GF-D8 (cell line): ENCODE data around the gene NYAP2.

Experiments
- DNase-seq: peaks from one replicate; lab custom pipeline; 2025; lab: John Stamatoyannopoulos, UW

The NYAP2 gene

DNA sequence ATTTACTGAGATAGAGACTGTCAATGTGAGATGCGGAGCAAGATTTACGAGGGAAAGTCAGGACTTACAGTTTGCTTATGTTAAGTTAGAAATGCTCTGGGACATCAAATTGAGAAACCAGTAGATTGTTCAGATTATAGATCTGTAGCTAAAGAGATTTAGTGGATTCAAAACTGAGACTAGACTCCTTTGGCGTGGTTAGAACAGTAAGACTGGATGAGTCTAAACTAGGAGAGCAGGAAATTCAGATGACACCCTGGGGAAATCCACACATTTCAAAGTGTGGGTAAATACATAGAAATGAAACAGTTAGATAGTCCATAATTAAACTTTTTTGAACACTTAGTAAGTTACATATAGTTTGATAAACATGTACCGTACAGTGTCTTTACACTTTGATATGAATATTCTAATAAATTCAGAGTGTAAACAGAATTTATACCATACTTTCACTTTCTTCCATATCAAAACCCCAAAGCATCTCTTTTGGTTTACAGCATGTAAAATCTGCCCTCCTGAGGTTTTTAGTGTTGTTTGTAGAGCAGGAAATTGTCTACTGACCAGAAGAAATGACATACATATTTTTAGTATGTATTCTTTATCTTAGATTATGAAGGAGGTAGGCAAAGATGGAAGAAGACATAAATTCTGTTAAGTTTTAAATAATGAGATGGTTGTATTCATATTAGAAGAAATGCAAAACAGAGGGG is 231.5 kb downstream of the NYAP2 start:
- DNase-seq: no peak

DNA sequence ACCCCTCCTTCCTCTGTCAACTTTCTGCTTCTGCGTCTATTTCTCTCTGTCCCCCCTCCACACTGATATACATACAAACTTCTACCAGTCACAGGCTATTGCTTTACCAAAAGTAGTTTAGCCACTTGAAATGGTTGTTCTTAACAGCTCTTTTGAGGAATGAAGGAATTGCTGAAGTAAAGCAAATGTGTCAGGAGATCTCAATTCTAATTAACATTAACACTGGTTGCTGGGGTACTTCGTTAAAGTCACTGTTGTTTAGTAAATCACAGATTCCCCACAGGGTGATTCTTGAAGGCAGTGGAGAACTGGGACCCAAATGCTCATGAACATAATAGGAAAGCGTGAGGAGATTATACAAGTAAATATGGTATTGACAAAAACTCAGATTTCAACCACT is 232.8 kb downstream of the NYAP2 start:
- no peak for DNase-seq

GRCh38 chr2:225636558-225636957 is 237.0 kb downstream of the NYAP2 start:
- DNase-seq: no peak

- DNase-seq: no peak
Observed at GRCh38 chr2:225637259-225637658, 237.7 kb downstream of the NYAP2 start.

DNA sequence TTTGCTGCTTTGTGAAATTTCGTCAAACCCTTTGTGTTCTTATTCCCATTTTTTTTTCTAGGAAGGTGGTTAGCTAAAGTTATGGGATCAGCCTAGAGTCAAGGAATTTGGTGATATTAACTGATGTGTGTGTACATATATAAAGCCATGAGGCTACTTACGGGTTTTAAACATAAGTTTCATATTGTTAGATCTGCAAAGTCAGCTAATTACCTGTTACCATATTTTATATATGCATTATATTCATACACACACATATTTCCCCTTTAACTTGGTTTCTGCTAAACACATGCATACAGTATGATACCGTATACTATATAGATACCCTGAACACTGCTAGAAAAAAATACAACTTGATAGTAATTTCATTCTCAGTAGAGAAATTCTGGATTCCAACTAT is 241.0 kb downstream of the NYAP2 start:
- no peak for DNase-seq

- DNase-seq: no peak
Observed at GRCh38 chr2:225649274-225649673, 249.8 kb downstream of the NYAP2 start.

DNA sequence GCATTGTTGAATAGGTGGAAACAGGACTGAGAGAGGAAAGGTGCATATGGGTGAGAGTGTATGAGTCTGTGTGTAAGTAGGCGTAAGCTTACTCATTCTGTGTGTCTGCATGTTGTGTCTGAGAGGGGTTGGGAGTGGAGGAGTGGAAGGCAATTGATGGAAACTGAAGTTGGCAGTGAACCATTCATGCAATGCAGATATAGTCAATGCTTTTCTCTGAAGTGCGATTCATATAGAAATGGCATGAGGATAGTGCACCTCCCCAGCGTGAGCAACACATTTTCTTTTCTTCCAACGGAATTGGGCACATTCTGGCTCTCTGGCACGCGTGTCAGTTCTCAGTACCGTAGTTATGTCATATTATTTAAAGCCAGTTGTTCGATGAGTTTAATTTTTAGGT is 250.5 kb downstream of the NYAP2 start:
- DNase-seq: no peak

DNA sequence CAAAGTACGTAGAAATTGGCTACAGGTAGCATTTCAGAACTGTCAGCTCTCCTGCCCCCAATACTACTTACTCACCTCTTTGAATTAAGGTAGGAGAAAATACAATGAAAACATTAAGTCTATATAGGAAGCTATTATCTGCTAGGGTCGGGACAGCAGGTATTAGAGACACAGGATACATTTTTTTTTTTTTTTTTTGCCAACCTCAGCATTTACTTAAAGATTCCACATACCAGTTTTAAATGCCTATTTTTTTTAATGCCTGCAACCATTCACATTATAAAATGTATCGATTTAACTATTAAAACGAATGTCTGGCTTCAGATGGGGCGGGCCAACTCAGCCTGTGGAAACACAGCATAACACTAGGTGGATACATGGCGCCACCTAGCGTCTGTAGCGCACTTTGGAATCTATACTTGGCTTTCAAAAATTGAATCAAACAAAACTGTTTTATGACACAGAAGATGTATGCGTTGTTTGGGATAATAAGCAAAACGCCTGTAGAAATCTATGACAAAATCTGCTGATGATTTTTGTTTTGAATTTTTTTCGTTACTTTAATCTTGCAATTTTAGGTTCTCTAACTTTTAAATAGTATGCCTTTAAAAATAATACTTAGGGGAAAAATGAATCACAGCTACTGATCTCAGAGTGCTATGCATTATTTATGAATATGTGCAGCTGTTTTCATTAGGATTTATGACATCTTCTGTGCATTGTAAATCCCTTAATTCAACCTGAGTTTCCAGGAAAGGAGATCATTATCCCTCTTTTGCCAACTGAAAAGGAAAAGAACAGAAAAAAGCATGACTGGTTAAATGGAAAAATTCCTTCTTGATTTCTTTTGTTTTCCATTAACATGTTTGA is 261.0 kb downstream of the NYAP2 start:
- DNase-seq: no peak

GRCh38 chr2:225662101-225662500 is 262.6 kb downstream of the NYAP2 start:
- no peak for DNase-seq

GRCh38 chr2:225667445-225667844 is 267.9 kb downstream of the NYAP2 start:
- DNase-seq: no peak

- no peak for DNase-seq
Observed at GRCh38 chr2:225668606-225669266, 269.2 kb downstream of the NYAP2 start.

DNA sequence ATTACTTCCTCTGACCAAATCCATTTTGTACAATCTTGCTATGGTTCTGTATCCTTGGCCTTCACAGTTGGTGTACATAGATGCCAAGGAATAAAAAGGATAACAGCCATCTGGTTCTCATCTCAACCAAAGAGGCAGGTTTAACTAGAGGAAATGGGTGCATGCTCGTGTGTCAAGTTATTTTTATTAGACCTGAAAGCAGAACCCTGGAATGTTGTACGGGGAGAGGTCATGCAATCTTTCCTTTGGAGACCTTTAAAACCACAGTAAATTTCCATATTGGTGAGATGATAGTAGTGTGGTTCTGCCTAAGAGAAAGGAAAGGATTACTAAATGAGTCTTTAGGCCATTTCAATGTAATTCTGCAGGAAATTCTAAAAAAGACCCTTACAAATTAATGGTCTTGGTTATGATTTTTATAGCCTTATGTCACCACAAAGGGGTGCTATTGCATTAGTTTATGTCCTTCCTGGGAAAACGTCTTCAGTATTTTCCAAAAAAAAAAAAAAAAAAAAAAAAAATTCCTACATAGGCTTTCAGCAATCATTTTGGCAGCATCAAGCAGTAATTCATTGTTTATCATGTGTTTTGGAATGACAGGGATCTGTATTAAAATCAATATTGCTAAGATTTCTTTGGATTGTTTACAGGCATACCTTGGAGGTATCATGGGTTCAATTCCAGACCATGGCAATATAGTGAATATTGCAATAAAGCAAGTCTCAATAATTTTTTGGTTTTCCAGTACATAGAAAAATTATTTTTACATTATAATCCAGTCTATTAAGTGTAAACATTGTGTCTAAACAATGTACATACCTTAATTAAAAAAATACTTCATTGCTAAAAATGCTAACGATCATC is 270.8 kb downstream of the NYAP2 start:
- no peak for DNase-seq

GRCh38 chr2:225678792-225679191 is 279.3 kb downstream of the NYAP2 start:
- DNase-seq: no peak

- no peak for DNase-seq
Observed at GRCh38 chr2:225683258-225683657, 283.7 kb downstream of the NYAP2 start.

DNA sequence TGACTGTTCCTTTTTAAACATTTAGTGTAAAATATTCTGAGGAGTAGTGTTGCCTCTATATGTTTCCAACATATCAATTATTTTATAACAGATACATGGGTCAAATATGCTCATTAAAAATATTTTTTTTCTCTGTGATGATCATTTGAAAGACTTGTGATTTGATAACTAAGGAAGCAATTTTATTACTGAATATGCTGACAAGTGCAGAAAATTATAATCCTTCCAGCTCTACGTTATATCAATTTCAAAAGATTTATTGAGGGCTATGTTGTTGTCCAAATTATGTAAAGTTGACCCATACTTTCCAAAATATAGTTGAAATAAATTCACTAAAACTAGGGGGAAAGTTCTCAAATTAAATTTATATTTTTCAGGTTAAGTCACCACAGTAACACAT is 290.6 kb downstream of the NYAP2 start:
- DNase-seq: no peak

DNA sequence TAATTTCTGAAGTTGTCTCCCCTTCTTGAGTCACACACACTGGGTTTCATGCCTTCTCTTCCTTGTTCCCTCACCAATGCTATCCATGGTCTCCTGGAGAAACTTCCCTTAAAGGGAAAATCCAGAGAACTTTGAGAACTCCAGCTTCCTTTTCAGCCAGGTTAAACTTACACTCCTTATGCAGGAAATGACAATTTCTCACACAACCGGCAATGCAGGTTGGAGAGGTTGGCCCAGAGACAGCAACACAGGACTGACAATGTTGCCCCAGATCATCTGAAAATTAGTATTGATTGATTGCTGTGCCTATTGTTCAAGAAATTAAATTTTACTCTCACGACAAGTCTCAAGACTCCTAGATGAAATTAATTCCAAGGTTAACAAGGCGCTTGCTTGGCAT is 292.2 kb downstream of the NYAP2 start:
- DNase-seq: no peak

GRCh38 chr2:225693259-225693658 is 293.7 kb downstream of the NYAP2 start:
- no peak for DNase-seq

- DNase-seq: no peak
Observed at GRCh38 chr2:225694664-225695063, 295.2 kb downstream of the NYAP2 start.

DNA sequence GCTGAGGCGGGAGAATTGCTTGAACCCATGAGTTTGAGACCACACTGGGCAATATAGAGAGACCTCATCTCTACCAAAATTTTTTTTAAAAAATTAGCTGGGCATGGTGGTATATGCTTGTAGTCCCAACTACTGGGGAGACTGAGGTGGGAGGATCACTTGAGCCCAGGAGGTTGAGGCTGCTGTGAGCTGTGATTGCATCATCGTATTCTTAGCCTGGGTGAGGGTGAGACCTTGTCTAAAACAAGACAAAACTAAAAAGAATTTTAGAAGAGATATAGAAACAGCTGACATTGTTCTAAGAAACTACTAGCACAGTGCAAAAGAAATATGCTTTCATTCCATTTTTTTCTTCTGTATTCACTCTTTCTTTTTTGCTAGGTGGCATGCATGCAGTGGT is 298.4 kb downstream of the NYAP2 start:
- DNase-seq: no peak
